ENCODE data around the gene SRGAP2B.
"Not testable (repeated sequence)": the region's sequence is repeated elsewhere in the genome, so short reads cannot be mapped to it uniquely, and the experiment has no call there.

SRGAP2B gene

GRCh38 chr1:145079737-145080136 is 15.4 kb downstream of the SRGAP2B start:
- H3K4me3 ChIP-seq (ENCODE audit: low read depth, low read length); H3K27ac ChIP-seq (ENCODE audit: low read depth, low read length); H3K9me3 ChIP-seq (ENCODE audit: control insufficient read depth, insufficient read depth, low read depth, low read length); H3K27me3 ChIP-seq (ENCODE audit: control insufficient read depth, insufficient read depth, low read length); H3K4me1 ChIP-seq (ENCODE audit: control insufficient read depth, insufficient read depth, low read length); H3K9ac ChIP-seq (ENCODE audit: low read length); H3K36me3 ChIP-seq (ENCODE audit: control insufficient read depth, insufficient read depth, low read length): not testable (repeated sequence)

- H3K27ac ChIP-seq (ENCODE audit: low read depth, low read length); H3K9ac ChIP-seq (ENCODE audit: low read length); H3K27me3 ChIP-seq (ENCODE audit: control insufficient read depth, insufficient read depth, low read length); H3K4me1 ChIP-seq (ENCODE audit: control insufficient read depth, insufficient read depth, low read length); H3K36me3 ChIP-seq (ENCODE audit: control insufficient read depth, insufficient read depth, low read length); H3K4me3 ChIP-seq (ENCODE audit: low read depth, low read length); H3K9me3 ChIP-seq (ENCODE audit: control insufficient read depth, insufficient read depth, low read depth, low read length): not testable (repeated sequence)
Observed at GRCh38 chr1:145078787-145079370, 16.2 kb downstream of the SRGAP2B start.

- H3K9ac ChIP-seq (ENCODE audit: low read length); H3K4me1 ChIP-seq (ENCODE audit: control insufficient read depth, insufficient read depth, low read length); H3K36me3 ChIP-seq (ENCODE audit: control insufficient read depth, insufficient read depth, low read length); H3K4me3 ChIP-seq (ENCODE audit: low read depth, low read length); H3K9me3 ChIP-seq (ENCODE audit: control insufficient read depth, insufficient read depth, low read depth, low read length); H3K27ac ChIP-seq (ENCODE audit: low read depth, low read length); H3K27me3 ChIP-seq (ENCODE audit: control insufficient read depth, insufficient read depth, low read length): not testable (repeated sequence)
Observed at GRCh38 chr1:145077872-145078786, 17.0 kb downstream of the SRGAP2B start.

GRCh38 chr1:145076877-145077276 is 18.3 kb downstream of the SRGAP2B start:
- not testable (repeated sequence) for H3K9me3 ChIP-seq (ENCODE audit: control insufficient read depth, insufficient read depth, low read depth, low read length); H3K9ac ChIP-seq (ENCODE audit: low read length); H3K27me3 ChIP-seq (ENCODE audit: control insufficient read depth, insufficient read depth, low read length); H3K4me1 ChIP-seq (ENCODE audit: control insufficient read depth, insufficient read depth, low read length); H3K36me3 ChIP-seq (ENCODE audit: control insufficient read depth, insufficient read depth, low read length); H3K27ac ChIP-seq (ENCODE audit: low read depth, low read length); H3K4me3 ChIP-seq (ENCODE audit: low read depth, low read length)

- H3K9me3 ChIP-seq (ENCODE audit: control insufficient read depth, insufficient read depth, low read depth, low read length); H3K27me3 ChIP-seq (ENCODE audit: control insufficient read depth, insufficient read depth, low read length); H3K27ac ChIP-seq (ENCODE audit: low read depth, low read length); H3K36me3 ChIP-seq (ENCODE audit: control insufficient read depth, insufficient read depth, low read length); H3K9ac ChIP-seq (ENCODE audit: low read length); H3K4me1 ChIP-seq (ENCODE audit: control insufficient read depth, insufficient read depth, low read length); H3K4me3 ChIP-seq (ENCODE audit: low read depth, low read length): not testable (repeated sequence)
Observed at GRCh38 chr1:145074021-145074559, 21.0 kb downstream of the SRGAP2B start.

GRCh38 chr1:145071569-145071968 is 23.6 kb downstream of the SRGAP2B start:
- not testable (repeated sequence) for H3K9me3 ChIP-seq (ENCODE audit: control insufficient read depth, insufficient read depth, low read depth, low read length); H3K27ac ChIP-seq (ENCODE audit: low read depth, low read length); H3K9ac ChIP-seq (ENCODE audit: low read length); H3K27me3 ChIP-seq (ENCODE audit: control insufficient read depth, insufficient read depth, low read length); H3K36me3 ChIP-seq (ENCODE audit: control insufficient read depth, insufficient read depth, low read length); H3K4me1 ChIP-seq (ENCODE audit: control insufficient read depth, insufficient read depth, low read length); H3K4me3 ChIP-seq (ENCODE audit: low read depth, low read length)

- not testable (repeated sequence) for H3K4me3 ChIP-seq (ENCODE audit: low read depth, low read length); H3K27ac ChIP-seq (ENCODE audit: low read depth, low read length); H3K4me1 ChIP-seq (ENCODE audit: control insufficient read depth, insufficient read depth, low read length); H3K9me3 ChIP-seq (ENCODE audit: control insufficient read depth, insufficient read depth, low read depth, low read length); H3K36me3 ChIP-seq (ENCODE audit: control insufficient read depth, insufficient read depth, low read length); H3K27me3 ChIP-seq (ENCODE audit: control insufficient read depth, insufficient read depth, low read length); H3K9ac ChIP-seq (ENCODE audit: low read length)
Observed at GRCh38 chr1:145066486-145066885, 28.6 kb downstream of the SRGAP2B start.

GRCh38 chr1:145065194-145065826 is 29.8 kb downstream of the SRGAP2B start:
- not testable (repeated sequence) for H3K36me3 ChIP-seq (ENCODE audit: control insufficient read depth, insufficient read depth, low read length); H3K27ac ChIP-seq (ENCODE audit: low read depth, low read length); H3K4me1 ChIP-seq (ENCODE audit: control insufficient read depth, insufficient read depth, low read length); H3K9ac ChIP-seq (ENCODE audit: low read length); H3K4me3 ChIP-seq (ENCODE audit: low read depth, low read length); H3K9me3 ChIP-seq (ENCODE audit: control insufficient read depth, insufficient read depth, low read depth, low read length); H3K27me3 ChIP-seq (ENCODE audit: control insufficient read depth, insufficient read depth, low read length)

GRCh38 chr1:145063941-145064648 is 31.0 kb downstream of the SRGAP2B start:
- H3K27ac ChIP-seq (ENCODE audit: low read depth, low read length); H3K9ac ChIP-seq (ENCODE audit: low read length); H3K4me1 ChIP-seq (ENCODE audit: control insufficient read depth, insufficient read depth, low read length); H3K36me3 ChIP-seq (ENCODE audit: control insufficient read depth, insufficient read depth, low read length); H3K9me3 ChIP-seq (ENCODE audit: control insufficient read depth, insufficient read depth, low read depth, low read length); H3K4me3 ChIP-seq (ENCODE audit: low read depth, low read length); H3K27me3 ChIP-seq (ENCODE audit: control insufficient read depth, insufficient read depth, low read length): not testable (repeated sequence)

GRCh38 chr1:145063285-145063684 is 31.8 kb downstream of the SRGAP2B start:
- not testable (repeated sequence) for H3K27me3 ChIP-seq (ENCODE audit: control insufficient read depth, insufficient read depth, low read length); H3K36me3 ChIP-seq (ENCODE audit: control insufficient read depth, insufficient read depth, low read length); H3K4me3 ChIP-seq (ENCODE audit: low read depth, low read length); H3K9me3 ChIP-seq (ENCODE audit: control insufficient read depth, insufficient read depth, low read depth, low read length); H3K27ac ChIP-seq (ENCODE audit: low read depth, low read length); H3K9ac ChIP-seq (ENCODE audit: low read length); H3K4me1 ChIP-seq (ENCODE audit: control insufficient read depth, insufficient read depth, low read length)

- H3K4me1 ChIP-seq (ENCODE audit: control insufficient read depth, insufficient read depth, low read length); H3K36me3 ChIP-seq (ENCODE audit: control insufficient read depth, insufficient read depth, low read length); H3K9ac ChIP-seq (ENCODE audit: low read length); H3K4me3 ChIP-seq (ENCODE audit: low read depth, low read length); H3K27me3 ChIP-seq (ENCODE audit: control insufficient read depth, insufficient read depth, low read length); H3K27ac ChIP-seq (ENCODE audit: low read depth, low read length); H3K9me3 ChIP-seq (ENCODE audit: control insufficient read depth, insufficient read depth, low read depth, low read length): not testable (repeated sequence)
Observed at GRCh38 chr1:145058184-145058583, 36.9 kb downstream of the SRGAP2B start.

Measured in HUES6 (cell line).